Upper lobe of left lung (tissue), 4 donors: ENCODE results near the gene CALML6.

Source experiments
- CTCF ChIP-seq, 6 experiments: fragments of 450-650 bp in 4 of 6; fragments of 200-600 bp in 2 of 6; sonication (generic) in 2 of 6; IDR thresholded peaks; one replicate each; pipeline ENCODE4 v1.5.1; 2016 to 2019; ENCODE audit warnings: antibody characterized with exemption in 6 of 6
- EP300 ChIP-seq, 4 donors: sonication (generic); formaldehyde crosslinking; IDR thresholded peaks; one replicate each; pipeline ENCODE4 v1.5.1; 2017; ENCODE audit warnings: antibody characterized with exemption in 4 of 4, control low read depth in 2 of 4
- POLR2A ChIP-seq, 4 donors: fragments of 450-650 bp; IDR thresholded peaks; one replicate each; pipeline ENCODE4 v1.5.1; 2016 to 2017; ENCODE audit warnings: antibody characterized with exemption in 4 of 4, mild to moderate bottlenecking in 2 of 4
- POLR2AphosphoS5 ChIP-seq, 2 donors: sonication (generic); formaldehyde crosslinking; IDR thresholded peaks; one replicate each; pipeline ENCODE4 v1.5.1; 2017; ENCODE audit warnings: antibody characterized with exemption in 2 of 2

- TF ChIP-seq CTCF (IDR thresholded peaks at IDR 0.05) (no peak), POLR2A (IDR thresholded peaks at IDR 0.05) (no peak), POLR2AphosphoS5 (IDR thresholded peaks at IDR 0.05) (no peak), EP300 (IDR thresholded peaks at IDR 0.05) (no peak)
Measured at GRCh38 chr1:1924849-1925248, 9.8 kb downstream of the CALML6 start.
